Activated naive CD8-positive, alpha-beta T cell treated with anti-CD3 and anti-CD28 coated beads, Interleukin-2, amount 50 U/mL, for 16 hours (primary cell): Measurements from ENCODE around the gene KCNIP3.

Experiments
- DNase-seq: peaks from one replicate; pipeline ENCODE4 v3.0.0-alpha.2; 2020; ENCODE audit warnings: low read depth, low spot score

KCNIP3 gene

GRCh38 chr2:95294579-95295250, 2.4 kb upstream of the KCNIP3 start:
- DNase-seq, result no peak

GRCh38 chr2:95295376-95295775, 1.8 kb upstream of the KCNIP3 start:
- no peak for DNase-seq

GRCh38 chr2:95296011-95296410, 1.1 kb upstream of the KCNIP3 start:
- DNase-seq, result no peak

GRCh38 chr2:95297639-95298395, 670 bp downstream of the KCNIP3 start:
- no peak for DNase-seq

DNA sequence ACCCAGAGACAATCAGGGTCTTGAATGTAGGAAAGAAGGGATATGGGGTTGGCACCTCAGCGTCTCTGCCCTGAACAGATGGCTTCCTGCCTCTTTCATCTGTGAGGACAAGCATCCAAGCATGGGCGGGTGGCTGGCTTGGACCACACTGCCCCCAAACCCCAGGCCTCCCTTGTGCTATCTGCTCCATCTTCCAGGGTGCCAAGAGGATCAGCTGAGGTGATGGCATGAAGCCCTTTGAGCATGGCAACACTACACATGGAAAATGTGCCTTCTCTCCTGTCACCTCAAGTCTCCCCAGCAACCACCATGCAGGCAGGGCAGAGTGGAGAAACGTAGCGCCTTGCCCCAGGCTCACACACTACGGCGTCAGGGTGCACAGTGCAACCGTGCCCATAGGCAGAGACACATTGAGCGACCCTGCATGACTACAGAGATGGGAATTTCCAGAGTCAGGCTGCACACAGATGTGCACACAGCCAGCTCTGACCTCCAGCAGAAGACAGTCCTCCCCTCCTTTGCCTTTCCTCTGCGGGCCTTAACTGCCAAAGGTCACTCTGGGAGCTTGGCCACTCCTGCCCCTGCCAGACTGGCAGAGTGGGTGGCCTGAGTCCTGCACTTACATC, 1.5 kb downstream of the KCNIP3 start:
- DNase-seq, result no peak

- DNase-seq, result no peak
These were observed 2.8 kb downstream of the KCNIP3 start for GRCh38 chr2:95299961-95300360.

DNA sequence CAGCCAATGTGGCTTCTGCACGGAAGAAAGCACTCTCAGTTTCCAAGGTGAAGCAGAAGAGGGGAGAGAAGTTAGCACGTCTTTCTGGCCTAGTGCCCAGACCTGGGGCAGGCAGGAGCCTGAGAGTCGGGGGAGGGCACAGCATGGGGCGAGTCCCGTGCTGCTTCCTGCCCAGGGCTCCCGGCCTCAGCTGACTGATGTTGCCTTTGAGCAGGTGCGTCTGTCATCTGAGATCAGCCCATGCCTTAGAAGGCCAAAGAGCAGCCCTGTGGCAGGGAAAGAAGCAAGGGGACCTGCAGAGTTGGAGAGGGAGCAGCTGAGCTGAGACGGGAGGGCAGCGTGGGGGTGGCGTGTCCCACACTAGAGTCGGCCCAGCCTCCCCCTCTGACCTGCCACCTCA, 3.3 kb downstream of the KCNIP3 start:
- DNase-seq, result no peak

GRCh38 chr2:95301186-95301585, 4.0 kb downstream of the KCNIP3 start:
- DNase-seq, result no peak

- DNase-seq, result no peak
These were observed 4.9 kb downstream of the KCNIP3 start for GRCh38 chr2:95301876-95302641.

DNA sequence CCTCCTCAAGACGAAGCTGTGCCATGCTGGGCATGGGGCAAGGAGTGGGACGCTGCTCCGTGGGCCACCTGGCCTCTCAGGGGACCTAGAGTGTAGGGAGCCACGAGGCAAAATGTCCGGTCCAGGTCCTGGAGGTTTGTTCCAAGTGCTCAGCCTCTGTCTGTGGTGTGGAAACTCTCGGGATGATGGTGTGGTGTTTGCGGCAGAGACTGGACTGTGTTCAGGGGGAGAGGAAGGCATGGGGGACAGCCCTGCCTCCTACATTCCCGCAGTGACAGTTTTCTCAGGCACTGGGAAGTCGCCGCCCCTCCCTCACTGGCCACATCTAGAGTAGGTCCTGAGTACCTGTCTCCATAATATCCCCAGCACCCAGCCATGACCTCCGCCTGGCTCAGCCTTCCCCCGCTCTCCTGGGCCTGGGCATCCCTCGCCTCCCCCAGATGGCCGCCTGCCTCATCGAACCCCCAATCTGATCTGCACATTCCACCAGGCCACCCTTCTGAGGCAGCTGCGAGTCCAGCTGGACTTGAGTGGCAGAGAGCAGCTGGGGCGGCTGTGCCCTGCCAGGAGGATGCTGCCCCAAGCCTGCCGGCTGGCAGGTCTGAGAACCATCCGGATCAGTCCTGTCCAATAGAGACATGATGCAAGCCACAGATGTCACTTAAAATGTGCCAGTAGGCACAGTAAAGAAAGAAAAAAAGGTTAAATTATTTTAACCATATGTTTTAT, 6.2 kb downstream of the KCNIP3 start:
- no peak for DNase-seq

GRCh38 chr2:95305380-95306061, 8.4 kb downstream of the KCNIP3 start:
- DNase-seq, result no peak

- DNase-seq, result no peak
These were observed 9.3 kb downstream of the KCNIP3 start for GRCh38 chr2:95306336-95306895.

DNA sequence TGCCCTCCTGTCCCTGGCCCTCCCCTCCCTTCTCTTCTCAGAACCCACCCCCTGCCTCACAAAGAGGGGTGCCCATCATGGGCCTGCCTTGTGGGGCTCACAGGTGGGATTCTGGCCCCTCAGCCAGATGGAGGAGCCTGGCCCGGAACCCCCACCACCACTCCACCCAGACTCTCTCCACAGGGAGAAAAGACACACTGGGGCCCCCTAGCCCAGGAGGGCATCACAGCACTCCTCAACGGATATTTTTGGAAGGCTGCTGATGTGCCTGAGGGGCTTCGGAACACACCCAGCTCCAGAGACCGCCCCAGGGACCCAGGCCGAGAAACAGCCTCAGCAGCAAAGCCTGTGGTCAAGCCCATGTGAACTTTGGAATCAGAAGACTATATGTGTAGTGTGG, 9.9 kb downstream of the KCNIP3 start:
- DNase-seq, result no peak

DNA sequence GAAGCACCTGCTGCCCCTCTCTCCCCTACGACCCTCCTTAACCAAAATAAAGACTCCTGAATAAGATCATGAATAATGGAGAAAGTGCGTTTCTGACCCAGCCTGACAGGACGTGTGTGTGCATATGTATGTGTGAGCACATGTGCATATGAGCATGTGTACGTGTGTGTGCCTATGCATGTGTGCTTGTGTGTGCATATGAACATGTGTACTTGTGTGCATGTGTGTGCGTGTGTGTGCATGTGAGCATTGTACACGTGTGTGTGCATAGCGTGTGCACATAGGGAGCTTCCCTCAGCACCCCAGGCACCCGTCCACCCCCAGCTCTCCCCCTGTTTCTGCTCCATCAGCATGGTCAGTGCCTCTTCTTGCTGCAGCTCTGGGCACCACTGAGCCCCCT, 10.7 kb downstream of the KCNIP3 start:
- no peak for DNase-seq

- no peak for DNase-seq
These were observed 11.4 kb downstream of the KCNIP3 start for GRCh38 chr2:95308426-95308990.

DNA sequence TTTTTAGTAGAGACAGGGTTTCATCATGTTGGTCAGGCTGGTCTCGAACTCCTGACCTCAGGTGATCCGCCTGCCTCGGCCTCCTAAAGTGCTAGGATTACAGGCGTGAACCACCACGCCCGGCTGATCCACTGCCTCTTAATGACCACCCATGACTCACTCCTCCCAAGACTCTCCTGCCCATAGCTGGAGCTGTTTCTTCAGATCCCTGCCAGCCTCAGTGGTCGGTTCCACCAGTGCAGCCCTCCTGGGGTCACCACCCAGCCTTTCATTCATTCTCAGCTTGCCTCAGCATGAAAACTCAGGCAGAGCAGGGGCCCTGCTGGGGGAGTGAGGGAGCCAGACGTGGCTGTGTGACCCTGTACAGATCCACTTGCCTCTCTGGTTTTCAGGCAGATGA, 12.5 kb downstream of the KCNIP3 start:
- DNase-seq, result no peak

- no peak for DNase-seq
These were observed 13.1 kb downstream of the KCNIP3 start for GRCh38 chr2:95310216-95310615.

DNA sequence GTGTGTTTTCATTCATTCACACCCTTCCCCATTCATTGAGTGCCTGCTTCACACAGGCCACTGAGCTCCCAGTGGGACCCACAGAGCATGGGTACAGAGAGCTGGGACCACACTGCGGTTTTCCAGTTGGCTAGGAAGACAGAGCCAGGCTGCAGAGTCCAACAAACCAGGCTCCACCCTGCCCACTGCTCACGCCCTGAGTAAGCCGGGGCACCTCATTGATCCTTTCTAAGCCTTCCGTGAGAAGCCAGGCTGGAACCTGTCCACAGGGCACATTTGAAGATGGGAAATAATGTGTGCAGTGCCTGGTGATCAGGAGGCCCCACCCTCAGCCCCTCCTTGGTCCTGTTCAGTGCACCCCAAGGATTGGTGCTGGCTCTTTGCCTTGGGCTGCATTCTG, 13.5 kb downstream of the KCNIP3 start:
- DNase-seq, result no peak

GRCh38 chr2:95311815-95312542, 14.8 kb downstream of the KCNIP3 start:
- no peak for DNase-seq
